HG03064 (cell line): ENCODE results near the gene MEF2C.
A peak's percentile ranks its signal among the peaks of the same experiment; 100 is the strongest.

Source experiments
- ATAC-seq: cut with Tn5 transposase; IDR thresholded peaks from one replicate; pipeline ENCODE4 v1.9.1; 2021; ENCODE audit warnings: low read depth; ENCODE audit not compliant: unreplicated experiment

The MEF2C gene

DNA sequence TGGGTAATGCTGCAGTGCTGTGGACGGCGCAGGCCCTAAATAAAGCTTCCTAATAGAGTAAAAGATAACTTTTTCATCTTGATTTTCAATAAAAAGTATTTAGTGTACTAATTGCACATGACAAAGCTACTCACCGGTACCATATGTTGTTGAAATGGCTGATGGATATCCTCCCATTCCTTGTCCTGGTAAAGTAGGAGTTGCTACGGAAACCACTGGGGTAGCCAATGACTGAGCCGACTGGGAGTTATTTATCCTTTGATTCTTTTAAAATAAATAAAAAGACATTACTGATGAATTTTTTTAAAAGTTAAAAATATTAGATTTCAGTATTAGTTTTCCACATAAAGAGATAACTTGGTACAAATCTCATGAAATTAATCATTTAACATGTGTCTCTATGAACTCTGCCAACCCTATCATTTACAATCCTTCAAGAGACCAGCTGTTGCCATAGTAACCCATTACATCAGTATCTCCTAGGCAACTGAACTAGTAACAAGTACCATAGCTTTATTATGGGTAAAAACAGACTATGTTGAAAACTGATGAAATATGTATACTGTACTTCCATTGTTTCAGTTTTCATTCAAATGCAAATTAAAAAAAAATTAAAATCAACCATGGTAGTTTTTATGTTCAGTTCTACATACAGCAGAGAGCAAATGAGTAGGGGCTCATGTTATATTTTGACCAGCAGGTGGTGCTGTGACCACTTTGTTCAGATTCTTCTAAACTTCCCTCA lies 153.7 kb downstream of the MEF2C start:
- peak; percentile 29 for ATAC-seq

DNA sequence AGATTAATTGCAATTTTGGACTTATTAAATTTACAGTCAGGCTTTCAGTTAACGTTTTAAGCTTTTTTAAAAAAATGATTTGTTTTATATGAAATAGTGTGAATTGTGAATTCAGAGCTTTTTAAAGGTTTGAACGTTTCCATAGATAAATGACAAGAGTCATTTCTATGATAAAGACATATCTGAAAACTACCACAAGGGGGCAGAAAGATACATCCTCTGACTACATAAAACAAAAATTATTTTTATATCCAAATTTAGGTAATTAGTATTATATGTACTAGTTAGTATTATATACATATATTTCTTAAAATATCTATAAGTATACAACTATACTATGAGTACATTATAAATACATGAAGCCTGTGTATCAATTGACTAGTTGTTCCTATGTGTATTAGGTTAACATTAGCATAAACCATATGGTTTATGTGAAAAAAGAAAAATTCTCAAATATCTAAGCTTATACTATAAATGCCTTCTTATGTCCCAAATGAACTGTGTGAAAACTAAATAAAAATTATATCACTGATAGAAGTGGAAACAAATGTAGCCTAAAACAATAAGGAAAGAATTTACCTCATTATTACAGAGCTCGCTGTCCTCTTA lies 155.2 kb downstream of the MEF2C start:
- ATAC-seq: no peak

DNA sequence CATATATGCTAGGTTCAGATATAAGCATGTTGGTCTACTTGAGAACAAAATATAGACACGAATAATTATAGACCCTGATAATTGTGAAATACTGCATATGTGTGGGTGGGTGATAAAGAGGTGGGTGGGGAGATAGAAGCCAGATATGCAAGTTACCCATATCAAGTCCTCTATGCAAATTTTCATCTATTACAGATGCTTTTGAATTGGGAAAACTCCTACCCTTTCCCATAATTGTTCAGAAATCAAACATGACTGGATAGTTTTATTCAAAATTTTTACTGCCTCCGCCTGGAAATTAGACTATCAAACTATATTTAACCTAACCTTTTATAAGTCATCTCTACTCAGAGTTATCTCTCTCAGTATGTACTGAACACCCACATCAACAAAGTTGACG lies 157.5 kb downstream of the MEF2C start:
- ATAC-seq: no peak

DNA sequence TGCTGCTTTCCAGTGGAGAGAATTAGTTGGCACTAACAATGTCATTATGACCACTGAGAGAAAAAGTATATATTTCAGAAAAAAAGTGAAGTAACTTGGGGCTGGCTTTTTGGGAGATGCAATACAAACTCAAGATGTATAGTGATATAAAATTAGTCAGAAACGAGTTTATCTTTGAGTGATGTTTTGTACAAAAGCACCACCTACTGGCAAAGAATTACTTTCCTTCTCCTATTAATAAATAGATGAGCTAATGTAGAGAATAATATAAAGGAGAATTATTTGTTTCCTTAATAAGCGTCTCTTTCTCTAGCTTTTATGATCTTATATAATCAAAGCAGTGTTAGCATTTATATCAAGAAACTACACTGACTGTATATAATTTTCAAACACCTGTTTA lies 158.8 kb downstream of the MEF2C start:
- no peak for ATAC-seq

DNA sequence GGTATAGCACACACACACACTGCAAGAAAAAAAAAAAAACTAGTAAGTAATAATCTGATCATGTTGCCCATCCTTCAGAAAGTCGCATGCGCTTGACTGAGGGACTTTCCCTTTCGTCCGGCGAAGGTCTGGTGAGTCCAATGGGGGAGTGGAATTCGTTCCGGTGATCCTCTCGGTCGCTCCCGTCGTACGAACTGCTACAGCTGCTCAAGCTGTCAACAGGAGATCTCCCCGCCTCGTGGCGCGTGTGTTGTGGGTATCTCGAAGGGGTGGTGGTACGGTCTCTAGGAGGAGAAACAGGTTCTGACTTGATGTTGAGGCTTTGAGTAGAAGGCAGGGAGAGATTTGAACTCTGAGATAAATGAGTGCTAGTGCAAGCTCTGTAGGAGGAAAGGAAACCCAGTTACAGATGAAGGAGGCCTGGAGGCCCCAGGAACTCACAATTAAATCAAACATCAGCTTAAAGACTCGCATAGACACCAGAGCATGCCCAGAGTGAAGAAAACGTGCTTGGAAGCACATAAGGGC lies 160.4 kb downstream of the MEF2C start:
- no peak for ATAC-seq

DNA sequence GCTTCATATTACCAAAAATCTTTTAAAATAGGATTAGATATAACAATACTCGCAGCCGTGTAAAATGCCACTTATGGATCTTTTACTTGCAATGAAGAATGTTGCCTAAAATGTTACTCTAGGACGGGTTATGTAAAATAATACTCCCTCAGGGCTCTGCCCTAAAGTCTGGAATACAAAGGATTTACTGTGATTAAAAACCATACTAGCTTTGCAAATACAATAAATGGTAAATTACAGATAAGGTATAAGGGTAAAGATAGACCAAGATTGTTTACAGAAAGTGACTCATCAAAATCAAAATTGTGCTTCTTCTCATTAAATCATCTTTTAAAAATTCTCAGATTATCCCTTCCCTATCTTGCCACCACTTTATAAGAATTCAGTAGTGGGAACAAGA lies 163.6 kb downstream of the MEF2C start:
- ATAC-seq: no peak

DNA sequence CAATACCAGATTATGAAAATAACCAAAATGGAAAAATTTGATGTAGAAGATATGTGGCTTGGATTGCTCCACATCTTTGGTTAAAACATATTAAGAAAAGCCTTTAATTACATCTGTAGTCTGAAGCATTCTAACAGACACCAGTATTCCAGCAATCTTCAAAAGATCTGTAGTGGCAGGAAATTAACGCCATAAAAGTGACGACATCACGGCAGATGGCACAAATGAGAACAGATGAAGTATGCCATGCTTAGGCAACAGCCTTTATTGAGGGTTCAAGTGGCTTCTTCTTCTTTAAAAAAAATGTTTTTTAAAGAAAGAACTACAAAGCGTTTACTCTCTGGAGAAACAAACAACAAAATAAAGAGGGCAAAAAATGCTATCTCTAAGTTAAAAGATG lies 164.2 kb downstream of the MEF2C start:
- no peak for ATAC-seq

DNA sequence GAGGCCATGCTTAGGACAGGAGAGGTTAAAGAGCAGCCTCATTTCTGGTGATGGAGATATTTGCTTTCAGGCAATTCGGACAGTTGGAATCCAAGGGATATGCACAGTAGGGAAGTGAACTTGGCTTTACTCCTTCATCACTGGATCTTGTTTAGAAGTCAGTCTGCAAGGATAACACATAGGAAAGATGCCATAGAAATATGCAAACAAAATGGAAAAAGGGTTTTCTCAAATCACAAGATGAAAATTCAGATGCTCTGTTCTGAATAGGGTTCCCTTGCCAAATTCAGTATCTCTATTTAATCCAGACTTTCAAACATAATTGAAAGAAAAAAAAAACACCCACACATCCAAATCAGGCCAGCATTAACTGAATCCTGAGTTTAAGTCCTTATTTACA lies 166.9 kb downstream of the MEF2C start:
- ATAC-seq: no peak

DNA sequence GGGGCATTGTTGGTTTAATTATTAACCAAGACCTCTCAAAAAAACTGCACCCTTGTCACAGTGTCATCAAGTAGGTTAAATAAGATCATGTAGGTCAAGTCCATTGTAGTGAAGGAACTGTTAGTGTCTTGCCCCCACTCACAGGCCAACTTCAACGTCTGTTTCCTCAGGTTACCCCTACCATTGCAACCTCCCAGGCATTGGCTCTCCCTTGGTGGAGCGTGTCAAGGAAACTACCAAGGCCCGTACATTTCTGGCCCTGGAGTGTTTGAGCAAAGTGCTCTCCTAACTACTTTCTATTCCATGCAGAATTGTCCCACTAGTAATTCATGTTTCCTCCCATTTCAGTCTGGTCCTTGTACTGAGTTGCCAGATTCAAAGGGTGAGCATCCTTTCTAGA lies 167.5 kb downstream of the MEF2C start:
- ATAC-seq: no peak

DNA sequence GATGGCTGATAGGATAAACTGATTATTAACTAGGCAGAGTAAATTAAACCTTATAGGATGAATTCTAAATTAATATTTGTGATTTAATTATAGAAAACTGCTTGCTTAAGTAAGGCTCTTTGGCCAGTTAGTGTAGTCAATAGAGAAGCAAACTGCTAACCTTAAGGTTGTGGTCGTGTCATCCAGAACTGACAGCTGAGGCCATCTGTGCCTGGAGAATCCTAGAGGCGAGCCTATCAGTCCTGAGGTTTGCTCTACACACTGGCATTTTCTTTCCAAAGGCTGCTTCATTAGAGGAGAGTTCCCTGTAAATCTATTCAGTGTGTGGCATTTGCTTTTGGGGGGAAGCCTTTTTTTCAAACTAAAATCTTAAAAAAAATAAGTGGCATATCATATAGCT lies 169.2 kb downstream of the MEF2C start:
- no peak for ATAC-seq

DNA sequence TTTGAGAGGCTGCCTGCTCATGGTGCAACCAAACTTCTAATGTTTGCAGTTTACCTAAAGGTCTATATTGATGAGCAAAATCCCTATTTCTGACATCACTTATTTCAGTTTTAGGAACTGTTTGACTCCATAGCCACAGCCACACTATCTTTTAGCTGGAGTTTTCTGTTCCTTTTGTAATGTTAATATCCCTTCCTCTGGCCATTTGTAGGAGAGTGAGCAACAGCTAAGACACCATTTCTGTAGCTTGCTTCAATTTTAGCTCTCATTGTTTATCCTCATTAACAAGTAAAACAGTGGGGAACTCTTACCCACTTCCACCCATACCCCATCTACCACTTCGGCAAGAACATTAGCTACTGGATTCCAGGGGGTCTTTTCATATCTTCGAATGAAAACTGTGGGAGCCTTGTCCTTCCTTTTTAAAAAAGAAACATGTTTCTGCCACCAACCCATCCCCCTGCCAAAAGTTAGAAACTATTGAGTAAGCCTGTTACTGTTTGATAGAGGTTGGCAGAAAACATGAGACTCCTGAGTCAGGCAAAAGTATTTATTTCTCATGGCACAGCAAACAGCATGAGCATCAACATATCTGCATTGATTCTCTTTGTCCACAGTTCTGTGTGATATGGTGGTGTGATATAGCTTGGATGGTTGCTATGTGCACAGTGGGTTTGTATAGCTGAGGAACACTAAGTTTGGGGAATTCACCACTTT lies 174.1 kb downstream of the MEF2C start:
- no peak for ATAC-seq

DNA sequence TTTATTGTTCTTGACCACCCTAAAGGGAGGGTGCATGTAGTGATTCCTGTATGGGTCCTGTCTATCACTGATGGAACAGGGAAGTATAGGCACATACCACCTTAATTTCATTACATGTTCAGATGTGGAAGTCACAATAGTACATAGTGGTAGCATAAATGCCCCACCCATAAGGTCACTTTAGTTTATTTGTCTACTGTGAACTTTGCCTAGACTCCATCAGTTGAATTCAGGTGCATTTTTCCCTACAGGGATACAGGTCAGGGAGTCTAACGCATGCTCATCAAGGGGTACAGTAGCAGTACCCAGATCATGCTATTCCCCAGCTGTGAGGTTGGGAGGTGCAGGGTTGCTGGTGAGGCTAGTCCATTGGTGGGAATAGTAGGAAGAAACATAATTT lies 175.0 kb downstream of the MEF2C start:
- ATAC-seq: no peak

DNA sequence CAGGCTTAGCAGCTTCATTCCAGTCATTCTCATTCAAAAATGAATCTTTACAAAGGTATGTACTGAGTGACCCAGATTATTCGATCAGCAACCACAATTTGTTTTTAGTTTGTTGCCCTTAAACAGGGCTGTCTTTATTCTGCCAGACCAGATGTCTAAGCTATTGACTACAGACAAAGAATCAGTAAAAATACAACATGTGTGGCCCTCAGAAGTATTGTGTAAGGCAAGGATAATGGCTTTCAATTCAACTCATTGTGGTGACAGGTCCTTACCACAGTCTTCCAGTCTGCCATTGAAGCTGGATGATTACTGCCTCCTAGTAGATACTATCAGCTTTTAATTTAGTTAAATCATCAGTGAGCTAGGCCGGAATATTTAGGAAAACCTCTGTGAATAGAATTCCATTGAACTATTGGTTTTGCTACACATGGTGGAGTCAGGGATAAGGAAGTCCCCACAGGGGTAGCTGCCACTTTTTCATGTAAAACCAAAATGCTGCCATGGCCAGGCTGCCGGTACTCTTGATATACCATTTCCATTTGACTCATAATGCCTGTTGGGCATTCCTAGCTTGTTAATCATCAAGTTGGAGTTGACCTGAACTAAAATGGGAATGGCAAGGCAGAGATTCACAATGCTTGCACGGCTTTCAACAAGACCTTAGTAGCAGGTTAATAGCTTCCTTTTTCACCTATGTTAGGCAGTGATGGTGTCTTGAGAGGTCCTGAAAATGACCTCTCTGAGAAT lies 175.6 kb downstream of the MEF2C start:
- ATAC-seq: no peak

DNA sequence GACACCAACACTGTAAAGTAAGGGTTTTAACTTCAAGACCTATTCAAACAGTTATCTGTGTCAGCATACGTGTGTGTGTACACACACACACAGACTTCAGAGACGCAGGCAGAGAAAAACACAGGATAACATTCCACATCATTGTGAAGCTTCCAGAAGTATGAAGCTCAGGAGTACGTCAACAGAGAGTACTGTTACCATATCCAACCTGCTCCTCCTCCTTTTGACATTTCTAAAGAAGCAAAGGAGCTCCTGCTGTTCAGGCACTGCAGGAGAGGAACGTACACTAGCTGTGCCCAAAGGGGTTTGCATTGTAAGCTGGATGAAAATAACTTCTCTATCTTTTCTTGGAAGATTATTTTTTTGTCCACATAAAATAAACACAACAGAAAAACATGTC lies 180.7 kb downstream of the MEF2C start:
- no peak for ATAC-seq

DNA sequence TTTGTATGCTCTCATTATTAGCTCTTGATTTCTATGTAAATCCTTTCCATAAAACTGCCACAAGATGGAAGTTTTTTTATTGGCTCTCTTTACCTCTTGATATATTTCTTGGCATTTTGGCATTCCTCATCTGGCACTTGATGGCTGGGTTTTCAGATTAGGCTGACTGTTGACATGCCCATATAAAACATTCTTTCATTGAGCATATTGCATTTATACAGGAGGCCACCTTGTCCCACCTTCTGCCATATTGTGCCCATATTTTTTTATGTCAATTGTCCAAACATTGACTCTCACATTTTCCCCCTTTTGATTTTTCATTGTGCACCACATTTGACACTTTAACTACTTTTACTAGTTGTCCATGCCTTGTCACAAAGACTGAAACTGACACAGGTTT lies 182.9 kb downstream of the MEF2C start:
- no peak for ATAC-seq

DNA sequence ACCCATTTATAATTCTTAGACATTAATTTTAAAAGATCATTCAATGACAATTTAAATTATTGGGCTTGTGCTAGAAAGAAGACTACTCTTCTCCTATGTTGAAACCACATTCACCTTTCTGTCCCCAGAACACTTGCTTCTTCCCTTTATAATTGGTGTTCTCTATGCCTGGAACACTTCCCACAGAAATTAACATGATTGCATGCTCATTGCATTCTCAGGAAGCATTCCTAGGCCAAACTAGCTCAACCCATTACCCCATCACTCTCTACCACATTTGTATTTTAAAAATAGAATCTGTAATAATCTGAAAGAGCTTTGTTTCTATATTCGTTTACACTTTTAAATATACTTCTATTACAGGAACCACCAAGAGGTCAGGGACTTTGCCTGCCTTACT lies 184.7 kb downstream of the MEF2C start:
- ATAC-seq: no peak

DNA sequence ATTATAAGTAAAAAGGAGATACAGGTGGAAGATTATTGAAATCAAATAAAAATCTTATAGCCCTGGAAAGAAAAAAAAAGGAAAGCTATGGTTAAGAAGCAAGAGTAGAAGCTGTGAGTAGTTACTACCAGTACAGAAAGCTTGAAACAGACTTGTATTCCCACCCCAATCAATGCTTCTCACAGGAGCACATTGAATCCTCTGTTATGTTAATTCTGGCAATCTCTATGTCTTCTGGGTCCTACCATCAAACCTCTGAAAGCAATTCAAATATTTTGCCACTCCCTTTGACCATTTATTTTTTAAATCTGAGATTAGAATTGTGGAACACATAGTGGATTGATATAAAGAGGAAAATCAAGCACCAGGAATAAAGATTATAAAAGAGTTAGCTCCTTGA lies 186.5 kb downstream of the MEF2C start:
- ATAC-seq: no peak

DNA sequence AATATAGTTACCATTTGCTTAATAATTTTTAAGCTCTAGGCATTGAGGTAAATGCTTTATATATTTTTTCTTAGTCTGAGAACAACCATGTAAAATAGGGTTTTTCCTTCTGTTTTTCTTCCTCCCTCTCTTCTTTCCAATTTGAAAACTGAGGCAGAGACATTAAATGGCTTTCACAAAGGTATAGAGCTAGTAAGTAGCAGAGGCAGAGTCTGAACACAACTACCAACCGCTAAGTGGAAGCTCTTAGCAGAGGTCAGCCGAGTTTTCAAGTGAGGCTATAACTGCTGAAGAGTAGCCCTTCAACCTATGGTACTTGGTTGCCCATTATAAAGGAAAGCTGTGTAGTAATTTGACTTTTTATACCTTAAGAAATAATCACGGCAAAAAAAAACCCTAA lies 187.1 kb downstream of the MEF2C start:
- no peak for ATAC-seq

DNA sequence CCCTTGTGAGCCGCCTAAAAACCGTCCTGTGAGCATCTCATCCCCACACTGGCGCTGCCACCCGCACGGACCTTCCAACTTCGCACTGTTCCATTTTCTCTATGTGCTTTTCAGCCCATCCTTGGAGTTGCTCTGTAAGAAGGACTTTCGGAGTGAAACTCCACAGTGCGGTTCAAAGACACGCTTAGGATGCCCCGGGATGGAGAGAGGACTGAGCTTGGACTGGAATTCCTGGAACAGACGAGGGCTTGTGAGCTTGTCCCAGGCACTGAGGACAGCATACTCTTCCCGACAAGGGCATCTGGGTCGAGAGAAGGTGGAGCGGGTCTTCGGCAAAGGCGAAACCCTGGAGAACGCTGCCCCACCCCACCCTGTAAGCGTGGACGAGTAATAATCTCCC lies 187.8 kb downstream of the MEF2C start:
- no peak for ATAC-seq

DNA sequence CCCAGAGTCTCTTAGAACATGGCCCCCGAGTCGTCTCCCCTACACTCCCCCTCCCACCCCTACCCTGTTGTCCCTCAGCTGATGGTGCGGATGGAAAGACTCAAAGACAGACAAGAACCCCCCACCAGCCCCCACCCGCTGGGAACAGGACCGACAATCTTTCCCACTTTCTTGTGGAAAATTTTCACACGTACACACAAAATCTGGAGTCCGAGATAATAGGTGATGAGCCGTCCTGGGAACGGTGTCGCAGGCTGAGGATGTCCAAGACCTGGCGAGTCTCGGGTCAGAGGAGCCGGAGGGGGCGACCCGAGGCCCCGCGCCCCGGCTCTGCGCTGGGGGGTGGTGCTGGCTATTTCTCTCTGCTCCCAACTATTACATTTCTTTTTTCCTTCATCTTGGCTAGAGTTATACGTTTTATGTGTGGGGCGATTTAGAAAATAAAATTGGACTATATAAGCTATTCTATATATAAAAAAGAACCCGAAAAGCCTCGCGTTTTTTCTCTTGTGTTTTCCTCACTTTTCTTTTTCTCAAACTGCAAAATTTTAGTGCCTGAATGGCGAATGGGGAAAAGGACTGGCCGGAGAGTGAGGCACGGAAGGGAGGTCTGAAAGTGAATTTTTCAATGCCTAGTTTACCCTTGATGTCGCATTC lies 188.8 kb downstream of the MEF2C start:
- no peak for ATAC-seq
